ENCODE data around the gene CACFD1. TPM values are rescaled to one million over a fixed set of nuclear protein-coding genes. Genes with fewer than 3 reads are reported as not detected.

Gene CACFD1
- polyA plus RNA-seq, 1 experiment = 9.2 TPM

DNA sequence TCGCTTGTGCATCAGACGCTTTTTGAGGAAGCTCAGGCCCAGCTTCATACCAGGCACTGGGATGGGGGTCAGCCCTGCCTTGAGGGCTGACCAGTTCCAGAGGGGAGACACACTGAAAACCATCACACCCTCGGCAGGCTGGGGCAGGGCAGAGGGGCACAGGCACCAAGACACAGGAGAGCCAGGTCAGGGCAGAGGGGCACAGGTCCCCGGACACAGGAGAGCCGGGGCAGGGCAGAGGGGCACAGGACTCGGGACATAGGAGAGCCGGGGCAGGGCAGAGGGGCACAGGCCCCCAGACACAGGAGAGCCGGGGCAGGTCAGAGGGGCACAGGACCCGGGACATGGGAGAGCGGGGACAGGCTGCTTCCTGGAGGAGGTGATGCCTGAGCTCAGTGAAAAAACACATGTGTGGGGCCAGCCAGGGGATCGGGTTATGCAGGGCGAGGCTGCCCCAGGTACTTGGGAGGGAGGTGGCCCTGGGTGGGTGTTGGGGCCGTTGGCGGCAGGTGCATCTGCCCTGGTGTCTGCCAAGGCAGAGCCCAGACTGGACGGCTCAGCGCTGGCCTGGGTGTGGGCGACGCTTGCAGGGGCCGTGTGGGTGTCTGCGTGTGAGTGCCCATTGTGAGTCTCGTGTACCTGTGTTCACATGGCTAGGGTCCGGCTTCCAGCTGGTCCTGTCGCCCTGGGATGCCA lies 34.2 kb downstream of the CACFD1 start:
- CTCF ChIA-PET = interaction anchor here (0.7 kb wide), 1 partner anchor 24 kb away, joined by 3 read pairs; no protein-coding TSS in a partner anchor
- TF ChIP-seq, protein P1, sequence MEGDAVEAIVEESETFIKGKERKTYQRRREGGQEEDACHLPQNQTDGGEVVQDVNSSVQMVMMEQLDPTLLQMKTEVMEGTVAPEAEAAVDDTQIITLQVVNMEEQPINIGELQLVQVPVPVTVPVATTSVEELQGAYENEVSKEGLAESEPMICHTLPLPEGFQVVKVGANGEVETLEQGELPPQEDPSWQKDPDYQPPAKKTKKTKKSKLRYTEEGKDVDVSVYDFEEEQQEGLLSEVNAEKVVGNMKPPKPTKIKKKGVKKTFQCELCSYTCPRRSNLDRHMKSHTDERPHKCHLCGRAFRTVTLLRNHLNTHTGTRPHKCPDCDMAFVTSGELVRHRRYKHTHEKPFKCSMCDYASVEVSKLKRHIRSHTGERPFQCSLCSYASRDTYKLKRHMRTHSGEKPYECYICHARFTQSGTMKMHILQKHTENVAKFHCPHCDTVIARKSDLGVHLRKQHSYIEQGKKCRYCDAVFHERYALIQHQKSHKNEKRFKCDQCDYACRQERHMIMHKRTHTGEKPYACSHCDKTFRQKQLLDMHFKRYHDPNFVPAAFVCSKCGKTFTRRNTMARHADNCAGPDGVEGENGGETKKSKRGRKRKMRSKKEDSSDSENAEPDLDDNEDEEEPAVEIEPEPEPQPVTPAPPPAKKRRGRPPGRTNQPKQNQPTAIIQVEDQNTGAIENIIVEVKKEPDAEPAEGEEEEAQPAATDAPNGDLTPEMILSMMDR (IDR thresholded peaks at IDR 0.05; ENCODE audit: low read depth, low read length) = no peak
- peaks cover 65% of the 10 kb centered on the region for H3K27me3 ChIP-seq (ENCODE audit: control insufficient read depth, insufficient read depth, low read length)
- POLR2A ChIA-PET = no interaction called here
- peaks cover 3% of the 10 kb centered on the region for H3K9me3 ChIP-seq (ENCODE audit: control insufficient read depth, insufficient read depth, low read length)
- DNase-seq (ENCODE audit: low read depth, low spot score) = no peak
- H3K27ac ChIP-seq (ENCODE audit: low read depth, low read length) = no peak overlapping the region
- H3K4me3 ChIP-seq (ENCODE audit: low read depth, low read length) = no peak overlapping the region

DNA sequence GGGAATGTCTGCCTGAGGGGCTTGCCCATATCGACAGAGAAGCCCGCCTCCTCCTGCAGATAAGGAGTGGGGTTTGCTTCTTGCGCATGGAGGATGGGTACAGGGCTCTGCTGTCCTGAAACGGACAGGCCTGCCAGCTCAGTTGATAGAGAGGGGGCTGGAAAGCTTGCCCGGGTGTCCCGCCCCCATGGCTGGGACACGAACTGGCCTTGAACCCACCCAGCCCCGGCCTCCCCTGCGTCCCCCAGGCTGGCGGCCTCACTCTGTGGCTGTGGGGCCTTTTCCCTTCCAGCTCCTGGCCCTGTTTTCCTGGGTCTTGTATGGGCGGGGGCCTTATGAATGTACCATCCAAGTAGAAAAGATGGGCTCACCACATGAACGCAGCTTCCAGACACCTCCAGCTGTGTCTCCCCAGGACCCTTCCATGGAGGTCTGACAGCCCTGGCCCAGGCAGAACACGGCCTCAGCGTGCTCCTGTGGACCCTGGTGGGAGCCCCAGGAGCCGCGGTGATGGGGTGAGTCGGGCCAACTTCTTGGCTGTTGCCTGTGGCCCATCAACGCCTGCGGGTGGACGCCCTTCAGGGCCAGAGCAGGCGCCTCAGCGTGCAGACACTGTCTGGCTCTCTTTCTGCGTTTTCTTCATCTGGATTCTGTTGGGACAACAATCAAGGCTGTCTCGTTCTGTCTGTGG lies 35.0 kb downstream of the CACFD1 start:
- CTCF ChIA-PET = interaction anchor here (0.7 to 1.2 kb wide), 2 partner anchors 8 to 23 kb away, joined by 3 to 6 read pairs; no protein-coding TSS in a partner anchor
- Histone ChIP-seq H3K4me3 (ENCODE audit: low read depth, low read length) (no peak overlapping the region), H3K27me3 (ENCODE audit: control insufficient read depth, insufficient read depth, low read length) (peaks cover 69% of the 10 kb centered on the region), H3K27ac (ENCODE audit: low read depth, low read length) (no peak overlapping the region), H3K9me3 (ENCODE audit: control insufficient read depth, insufficient read depth, low read length) (peaks cover 4% of the 10 kb centered on the region)
- DNase-seq (ENCODE audit: low read depth, low spot score) = no peak
- TF ChIP-seq, protein P1 (IDR thresholded peaks at IDR 0.05; ENCODE audit: low read depth, low read length) = no peak
- POLR2A ChIA-PET = no interaction called here

DNA sequence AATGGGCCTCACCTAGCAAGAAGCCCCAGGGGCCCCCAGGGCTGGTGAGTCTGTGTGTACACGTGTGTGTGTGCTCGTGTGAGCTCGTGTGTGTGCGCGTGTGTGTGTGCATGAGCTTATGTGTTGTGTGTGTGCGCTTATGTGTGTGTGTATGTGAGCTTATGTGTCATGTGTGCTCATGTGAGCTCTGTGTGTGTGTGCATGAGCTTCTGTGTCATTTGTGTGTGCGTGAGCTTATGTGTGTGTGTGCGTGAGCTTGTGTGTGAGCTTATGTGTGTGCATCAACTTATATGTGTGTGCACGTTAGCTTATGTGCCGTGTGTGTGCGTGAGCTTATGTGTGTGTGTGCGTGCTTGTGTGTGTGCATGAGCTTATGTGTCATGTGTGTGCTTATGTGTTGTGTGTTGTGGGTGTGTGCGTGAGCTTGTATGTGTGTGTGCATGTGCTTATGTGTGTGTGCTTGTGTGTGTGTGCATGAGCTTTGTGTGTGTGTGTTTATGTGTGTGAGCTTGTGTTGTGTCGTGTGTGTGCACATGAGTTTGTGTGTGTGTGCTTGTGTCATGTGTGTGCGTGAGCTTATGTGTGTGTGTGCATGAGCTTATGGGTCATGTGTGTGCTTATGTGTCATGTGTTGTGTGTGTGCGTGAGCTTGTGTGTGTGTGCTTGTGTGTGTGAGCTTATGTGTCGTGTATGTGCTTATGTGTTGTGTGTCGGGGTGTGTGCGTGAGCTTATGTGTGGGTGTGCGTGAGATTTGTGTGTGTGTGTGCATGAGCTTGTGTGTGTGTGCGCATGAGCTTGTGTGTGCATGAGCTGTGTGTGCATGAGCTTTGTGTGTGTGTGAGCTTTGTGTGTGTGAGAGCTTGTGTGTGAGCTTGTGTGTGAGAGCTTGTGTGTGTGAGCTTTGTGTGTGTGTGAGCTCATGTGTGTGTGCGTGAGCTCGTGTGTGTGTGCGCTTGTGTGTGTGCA lies 35.8 kb downstream of the CACFD1 start:
- DNase-seq (ENCODE audit: low read depth, low spot score) = no peak
- ChIA-PET POLR2A (no interaction called here), CTCF (interaction anchor here (0.7 to 1.2 kb wide), 2 partner anchors 9 kb away, joined by 4 to 6 read pairs; no protein-coding TSS in a partner anchor)
- H3K27ac ChIP-seq (ENCODE audit: low read depth, low read length) = no peak overlapping the region
- H3K4me3 ChIP-seq (ENCODE audit: low read depth, low read length) = no peak overlapping the region
- peaks cover 67% of the 10 kb centered on the region for H3K27me3 ChIP-seq (ENCODE audit: control insufficient read depth, insufficient read depth, low read length)
- peaks cover 6% of the 10 kb centered on the region for H3K9me3 ChIP-seq (ENCODE audit: control insufficient read depth, insufficient read depth, low read length)
- TF ChIP-seq, protein P1 (IDR thresholded peaks at IDR 0.05; ENCODE audit: low read depth, low read length) = no peak

DNA sequence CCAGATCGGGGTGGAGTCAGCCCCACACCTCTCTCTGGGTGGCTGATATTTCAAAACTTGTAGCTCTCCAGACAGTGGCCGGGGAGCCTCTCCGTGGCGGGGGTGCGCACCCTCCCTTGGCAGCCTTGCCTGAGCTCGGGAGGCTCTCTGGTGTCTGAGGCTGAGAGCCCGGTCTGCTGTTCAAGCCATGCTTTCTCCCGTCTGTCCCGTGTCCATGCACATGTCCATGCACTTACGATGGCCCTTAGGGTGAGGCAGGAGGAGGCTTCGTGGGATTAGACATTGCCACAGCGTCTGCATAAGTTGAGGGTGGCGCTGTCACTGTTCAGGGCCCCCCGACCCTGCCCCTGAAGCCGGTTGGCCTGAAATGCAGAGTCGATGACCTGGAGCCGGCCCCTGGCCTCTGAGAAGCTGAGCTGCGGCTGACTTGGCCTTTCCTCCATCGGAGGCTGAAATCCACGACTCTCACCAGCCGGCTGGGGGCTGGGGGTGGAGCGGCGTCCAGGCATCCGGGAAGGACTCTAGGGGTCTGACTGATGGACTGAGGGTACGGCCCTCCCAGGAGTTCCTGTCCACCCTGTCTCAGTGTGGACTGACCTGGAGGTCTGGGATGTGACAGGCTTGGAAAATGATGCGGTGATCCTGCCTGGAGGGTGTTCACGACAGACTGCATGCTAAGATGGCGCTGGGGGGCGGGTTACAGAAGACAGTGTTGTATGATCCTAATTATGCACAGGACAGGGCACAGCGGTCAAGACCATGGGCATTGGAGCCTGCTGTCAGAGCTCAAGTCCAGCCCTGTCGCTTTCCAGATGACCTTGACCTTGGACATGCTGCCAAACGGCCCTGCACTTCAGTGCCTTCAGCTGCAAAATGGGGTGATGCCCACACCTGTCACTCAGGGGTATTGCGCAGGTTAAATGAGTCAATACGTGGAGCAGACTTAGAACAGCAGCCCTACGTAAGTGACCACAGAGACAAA lies 37.4 kb downstream of the CACFD1 start:
- TF ChIP-seq, protein P1 (IDR thresholded peaks at IDR 0.05; ENCODE audit: low read depth, low read length) = no peak
- ChIA-PET CTCF (interaction anchor here (0.7 kb wide), 1 partner anchor 11 kb away, joined by 4 read pairs; no protein-coding TSS in a partner anchor), POLR2A (no interaction called here)
- peaks cover 14% of the 10 kb centered on the region for H3K9me3 ChIP-seq (ENCODE audit: control insufficient read depth, insufficient read depth, low read length)
- no peak overlapping the region for H3K4me3 ChIP-seq (ENCODE audit: low read depth, low read length)
- H3K27ac ChIP-seq (ENCODE audit: low read depth, low read length) = no peak overlapping the region
- DNase-seq (ENCODE audit: low read depth, low spot score) = no peak
- peaks cover 67% of the 10 kb centered on the region for H3K27me3 ChIP-seq (ENCODE audit: control insufficient read depth, insufficient read depth, low read length)
